Thoracic aorta (tissue), 2 donors: ENCODE results near the gene TAC1. TPM values are rescaled to one million over a fixed set of nuclear protein-coding genes. Genes with fewer than 3 reads are reported as not detected.
"Not testable (repeated sequence)": the region's sequence is repeated elsewhere in the genome, so short reads cannot be mapped to it uniquely, and the experiment has no call there.

Source experiments
- ATAC-seq: fragments of 150-250 bp; one replicate; pipeline ENCODE4 v1.8.0; 2017; ENCODE audit warnings: low read depth; ENCODE audit not compliant: insufficient number of reproducible peaks, low FRiP score
- DNase-seq: peaks from one replicate; pipeline ENCODE4 v3.0.0-alpha.2; 2020; ENCODE audit warnings: low spot score
- H3K27ac ChIP-seq, 2 donors: fragments of 200-600 bp; sonication (generic); 1 replicate in 1 of 2; 2 replicates in 1 of 2; pipeline ENCODE4 v1.5.1; 2016; ENCODE audit warnings: mild to moderate bottlenecking in 2 of 2, moderate library complexity in 2 of 2
- H3K27me3 ChIP-seq: fragments of 200-600 bp; sonication (generic); replicated peaks from 2 replicates; pipeline ENCODE4 v1.6.0; 2016; ENCODE audit warnings: mild to moderate bottlenecking; ENCODE audit not compliant: insufficient read depth
- H3K36me3 ChIP-seq: fragments of 200-600 bp; sonication (generic); one replicate; pipeline ENCODE4 v1.5.1; 2016
- H3K4me1 ChIP-seq, 2 donors: fragments of 200-600 bp; sonication (generic); 1 replicate in 1 of 2; 2 replicates in 1 of 2; pipeline versions ENCODE4 v1.5.1 to v1.6.0; 2016; ENCODE audit warnings: low read depth in 2 of 2, mild to moderate bottlenecking in 1 of 2; ENCODE audit not compliant: control insufficient read depth in 1 of 2
- H3K4me3 ChIP-seq: fragments of 200-600 bp; sonication (generic); 2 replicates; pipeline ENCODE4 v1.5.1; 2016; ENCODE audit warnings: mild to moderate bottlenecking
- H3K9me3 ChIP-seq: fragments of 200-600 bp; sonication (generic); 2 replicates; pipeline ENCODE4 v1.5.1; 2016
- total RNA-seq, 2 donors: library from RNA; depleted of rRNA; stranded (reverse); fragments of >200 nt; gene quantifications; one replicate each; pipeline versions ENCODE4 v1.1.0 to v1.2.3, GENCODE V29; 2016
- TF ChIP-seq, protein P1 (sequence below): fragments of 200-600 bp; sonication (generic); IDR thresholded peaks from one replicate; pipeline ENCODE4 v1.5.1; 2019; ENCODE audit warnings: antibody characterized with exemption

The TAC1 gene
- total RNA-seq, 2 donors from 2014 or later: 13.8 to 20.7 TPM

DNA sequence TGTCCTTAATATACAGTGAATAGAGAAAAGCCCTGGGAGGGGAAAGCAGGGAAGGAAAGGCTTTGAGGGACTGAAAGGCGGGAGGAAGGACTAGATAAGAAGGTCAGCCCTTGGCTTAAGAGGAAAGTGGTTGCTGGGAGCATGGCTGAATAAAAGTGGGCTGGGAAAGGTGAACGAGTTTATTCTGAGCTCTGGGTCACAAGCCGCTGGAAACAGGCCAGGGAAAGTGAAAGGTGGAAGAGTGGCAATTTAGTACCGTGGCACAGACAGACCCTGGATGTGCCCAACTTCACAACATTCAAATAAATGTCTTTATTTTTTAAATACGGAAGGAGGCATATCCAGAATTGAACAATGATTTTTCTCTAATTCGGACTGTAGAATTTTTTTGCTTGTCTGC, 39.7 kb downstream of the TAC1 start:
- H3K27me3 ChIP-seq: no peaks in the 10 kb centered on the region
- H3K4me1 ChIP-seq: no peaks in the 10 kb centered on the region
- no peak overlapping the region for H3K27ac ChIP-seq
- H3K4me3 ChIP-seq: no peak overlapping the region
- H3K9me3 ChIP-seq: no peaks in the 10 kb centered on the region
- TF ChIP-seq, protein P1, sequence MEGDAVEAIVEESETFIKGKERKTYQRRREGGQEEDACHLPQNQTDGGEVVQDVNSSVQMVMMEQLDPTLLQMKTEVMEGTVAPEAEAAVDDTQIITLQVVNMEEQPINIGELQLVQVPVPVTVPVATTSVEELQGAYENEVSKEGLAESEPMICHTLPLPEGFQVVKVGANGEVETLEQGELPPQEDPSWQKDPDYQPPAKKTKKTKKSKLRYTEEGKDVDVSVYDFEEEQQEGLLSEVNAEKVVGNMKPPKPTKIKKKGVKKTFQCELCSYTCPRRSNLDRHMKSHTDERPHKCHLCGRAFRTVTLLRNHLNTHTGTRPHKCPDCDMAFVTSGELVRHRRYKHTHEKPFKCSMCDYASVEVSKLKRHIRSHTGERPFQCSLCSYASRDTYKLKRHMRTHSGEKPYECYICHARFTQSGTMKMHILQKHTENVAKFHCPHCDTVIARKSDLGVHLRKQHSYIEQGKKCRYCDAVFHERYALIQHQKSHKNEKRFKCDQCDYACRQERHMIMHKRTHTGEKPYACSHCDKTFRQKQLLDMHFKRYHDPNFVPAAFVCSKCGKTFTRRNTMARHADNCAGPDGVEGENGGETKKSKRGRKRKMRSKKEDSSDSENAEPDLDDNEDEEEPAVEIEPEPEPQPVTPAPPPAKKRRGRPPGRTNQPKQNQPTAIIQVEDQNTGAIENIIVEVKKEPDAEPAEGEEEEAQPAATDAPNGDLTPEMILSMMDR: no peak
- H3K36me3 ChIP-seq: no peaks in the 10 kb centered on the region
- DNase-seq (no peak), ATAC-seq (no peak)

DNA sequence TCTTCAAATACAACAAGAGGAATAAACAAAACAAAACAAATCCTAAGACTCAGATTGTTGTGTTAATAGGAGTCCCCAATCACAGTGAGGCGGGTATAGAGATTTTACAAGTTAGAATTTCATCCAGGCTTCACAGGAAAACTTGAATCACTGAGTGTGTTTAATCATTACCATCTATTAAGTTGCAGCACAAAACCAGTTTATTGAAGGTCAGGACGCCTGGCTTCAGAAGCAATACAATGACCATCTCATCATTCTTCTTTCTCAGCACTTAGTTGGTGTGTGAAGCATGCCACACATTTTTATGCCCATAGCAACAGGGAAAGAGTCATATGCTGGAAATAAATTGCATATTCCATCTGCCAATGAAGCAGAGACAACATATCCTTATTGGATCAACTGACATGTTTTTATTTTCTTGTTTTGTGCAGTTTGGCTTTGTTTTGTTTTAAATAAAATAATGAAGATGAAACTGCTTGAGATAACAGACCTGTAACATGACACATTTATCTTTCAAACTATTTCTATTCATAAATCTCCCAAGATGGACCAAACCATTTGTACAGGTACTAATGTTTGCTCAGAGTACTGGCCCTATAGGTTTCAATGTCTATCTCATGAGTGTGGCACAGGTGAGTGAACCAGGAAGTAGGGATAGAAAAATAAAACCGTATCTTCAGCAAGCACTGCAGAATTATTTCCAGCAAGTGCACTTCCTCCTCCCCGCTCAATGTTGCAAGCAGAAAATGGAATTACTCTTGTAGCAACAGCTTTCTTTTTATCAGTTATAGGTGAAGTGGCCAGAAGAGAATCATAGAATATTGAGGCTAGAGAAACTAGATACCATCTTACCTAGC, 40.4 kb downstream of the TAC1 start:
- Histone ChIP-seq H3K36me3 (no peaks in the 10 kb centered on the region), H3K4me1 (no peaks in the 10 kb centered on the region), H3K4me3 (no peak overlapping the region), H3K9me3 (no peaks in the 10 kb centered on the region), H3K27me3 (no peaks in the 10 kb centered on the region), H3K27ac (no peak overlapping the region)
- DNase-seq: no peak
- TF ChIP-seq, protein P1: no peak
- ATAC-seq: no peak

DNA sequence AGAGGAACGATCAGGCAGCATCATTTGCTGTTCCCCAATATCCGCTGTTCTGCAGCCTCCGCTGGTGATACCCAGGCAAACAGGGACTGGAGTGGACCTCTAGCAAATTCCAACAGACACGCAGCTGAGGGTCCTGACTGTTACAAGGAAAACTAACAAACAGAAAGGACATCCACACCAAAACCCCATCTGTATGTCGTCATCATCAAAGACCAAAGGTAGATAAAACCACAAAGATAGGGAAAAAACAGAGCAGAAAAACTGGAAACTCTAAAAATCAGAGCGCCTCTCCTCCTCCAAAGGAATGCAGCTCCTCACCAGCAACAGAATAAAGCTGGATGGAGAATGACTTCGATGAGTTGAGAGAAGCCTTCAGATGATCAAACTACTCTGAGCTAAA, 54.5 kb downstream of the TAC1 start:
- H3K4me1 ChIP-seq, H3K27me3 ChIP-seq, ATAC-seq, H3K27ac ChIP-seq, H3K36me3 ChIP-seq, H3K9me3 ChIP-seq, H3K4me3 ChIP-seq, DNase-seq: not testable (repeated sequence)

Other genes starting within 250 kb of the TAC1 start
- 10 to 100 TPM; 18.1 to 21.9 TPM for gene ASNS, start 140.3 kb downstream of the TAC1 start, total RNA-seq